ENCODE data around the gene KRT77.

- TF ChIP-seq CTCF (IDR thresholded peaks at IDR 0.05) (no peak), POLR2A (IDR thresholded peaks at IDR 0.05) (no peak), EP300 (IDR thresholded peaks at IDR 0.05) (no peak)
These were observed 45.3 kb upstream of the KRT77 start for GRCh38 chr12:52748578-52748977.
